LHCN-M2 (cell line): ENCODE results near the gene ZFAND3. TPM values are rescaled to one million over a fixed set of nuclear protein-coding genes. Genes with fewer than 3 reads are reported as not detected.
A peak's percentile ranks its signal among the peaks of the same experiment; 100 is the strongest.
"Not testable (repeated sequence)": the region's sequence is repeated elsewhere in the genome, so short reads cannot be mapped to it uniquely, and the experiment has no call there.

Source experiments
- DNase-seq: peaks from one replicate; pipeline ENCODE4 v3.0.0-alpha.2; 2012; ENCODE audit warnings: low read depth
- total RNA-seq: library from RNA; depleted of rRNA; stranded (reverse); fragments of >200 nt; gene quantifications from 2 replicates; pipeline ENCODE4 v1.2.3, GENCODE V29; 2014

Gene ZFAND3
- total RNA-seq, 1 experiment from 2014 or later: 19.9 TPM

- peak; percentile 62 for DNase-seq
Observed at GRCh38 chr6:37971711-37972390, 152.3 kb downstream of the ZFAND3 start.

DNA sequence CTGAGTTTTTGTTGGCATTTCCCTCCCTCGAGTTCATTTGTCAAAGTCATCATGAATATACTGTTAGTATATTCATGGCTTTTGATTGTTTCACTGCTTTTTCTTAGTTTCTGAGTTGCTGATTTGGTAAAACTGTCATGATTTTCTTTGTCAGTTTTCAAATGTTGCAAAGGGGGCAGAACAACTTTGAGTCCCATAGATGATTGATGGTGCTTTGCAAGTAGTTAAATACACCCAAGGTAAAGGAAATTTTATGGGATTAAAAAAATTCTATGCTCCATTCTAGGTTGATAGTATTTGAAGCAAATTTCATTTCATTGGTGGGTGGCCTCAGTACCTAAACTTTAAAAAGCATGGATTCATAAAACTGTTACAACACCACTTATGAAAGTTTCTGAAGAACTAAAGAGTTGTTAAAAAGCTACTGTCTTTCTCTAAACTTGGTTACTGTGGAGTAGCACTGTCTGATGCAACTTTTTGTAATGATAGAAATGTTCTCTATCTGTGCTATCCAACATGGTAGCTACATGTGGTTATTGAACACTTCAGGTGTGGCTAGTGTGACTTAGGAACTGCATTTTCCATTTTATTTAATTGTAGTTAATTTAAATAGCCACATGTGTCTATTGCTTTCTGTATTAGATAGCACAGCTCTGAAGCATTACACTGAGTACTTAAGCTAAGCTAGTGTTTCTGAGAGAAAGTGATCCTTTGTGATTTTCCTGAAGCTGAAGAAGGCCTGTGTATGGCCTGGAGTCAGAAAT, 153.6 kb downstream of the ZFAND3 start:
- no peak for DNase-seq

- DNase-seq: no peak
Observed at GRCh38 chr6:37974381-37974780, 154.9 kb downstream of the ZFAND3 start.

DNA sequence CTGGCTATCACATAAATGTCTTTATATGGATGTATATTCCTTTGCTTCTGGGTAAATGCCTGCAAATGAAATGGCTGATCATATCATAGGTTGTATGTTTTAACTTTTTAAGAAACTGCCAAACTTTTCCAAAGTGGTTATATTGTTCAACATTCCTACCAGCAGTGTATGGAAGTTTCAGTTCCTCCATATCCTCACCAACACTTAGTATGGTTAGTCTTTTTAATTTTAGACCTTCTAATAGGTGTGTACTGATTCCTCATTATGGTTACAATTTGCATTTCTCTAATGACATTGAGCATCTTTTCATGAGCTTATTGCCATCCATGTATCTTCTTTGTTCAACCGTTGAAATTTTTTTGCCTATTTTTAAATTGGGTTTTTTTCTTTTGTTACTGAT, 155.4 kb downstream of the ZFAND3 start:
- no peak for DNase-seq

- no peak for DNase-seq
Observed at GRCh38 chr6:37977715-37978114, 158.2 kb downstream of the ZFAND3 start.

DNA sequence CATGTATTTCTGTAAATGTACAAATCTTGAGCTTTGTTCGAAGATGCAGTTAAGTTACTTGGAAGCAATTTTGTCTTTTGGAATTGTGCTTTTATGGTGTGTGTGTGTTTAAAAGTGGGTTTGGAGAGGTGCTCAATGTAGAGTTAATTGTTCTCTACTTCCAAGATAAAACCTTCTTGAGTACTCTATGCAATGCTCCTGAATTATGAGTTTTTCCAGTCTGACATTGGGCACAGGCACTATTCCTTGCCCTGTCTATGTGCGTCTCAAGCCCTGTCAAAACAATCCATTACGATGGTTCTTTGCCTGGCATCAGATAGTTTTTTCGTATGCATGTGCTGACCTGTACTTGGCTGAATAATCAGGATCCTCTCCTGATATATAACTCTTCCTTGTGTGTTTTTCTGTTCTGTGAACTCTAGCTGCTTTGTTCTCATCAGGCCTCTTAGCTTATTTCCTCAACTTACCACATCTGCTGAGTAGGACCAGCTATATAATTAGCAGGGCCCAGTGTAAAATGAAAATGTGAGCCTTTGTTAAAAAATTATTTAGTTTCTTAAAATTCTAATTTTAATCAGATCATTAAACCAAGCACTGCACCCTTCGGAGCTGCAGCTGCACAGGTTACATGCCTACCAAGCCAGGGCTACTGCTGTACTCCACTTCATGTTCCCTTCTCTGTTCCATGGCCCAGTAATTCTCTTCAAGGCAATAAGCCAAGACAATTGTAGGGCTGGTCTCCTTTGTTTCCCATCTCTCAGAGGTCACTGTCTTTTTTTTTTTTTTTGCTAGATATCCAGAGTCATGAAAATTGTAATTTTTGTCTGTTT, 160.1 kb downstream of the ZFAND3 start:
- no peak for DNase-seq

- DNase-seq: no peak
Observed at GRCh38 chr6:37980222-37980595, 160.7 kb downstream of the ZFAND3 start.

GRCh38 chr6:37981626-37982025, 162.1 kb downstream of the ZFAND3 start:
- DNase-seq: no peak

DNA sequence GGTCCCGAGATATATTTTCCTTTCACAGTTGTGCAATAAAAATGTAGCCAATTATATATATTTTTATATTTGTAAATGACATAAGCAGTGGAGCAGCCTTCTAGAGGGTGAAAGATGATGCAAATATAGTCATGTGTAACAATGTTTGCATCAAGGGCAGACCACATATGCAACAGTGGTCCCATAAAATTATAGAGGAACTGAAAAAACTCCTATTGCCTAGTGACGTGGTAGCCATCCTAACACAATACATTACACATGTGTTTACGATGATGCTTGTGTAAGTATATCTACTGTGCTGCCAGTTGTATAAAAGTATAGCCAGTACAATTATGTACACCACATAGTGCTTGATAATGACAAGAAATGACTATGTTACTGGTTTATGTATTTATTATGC, 162.8 kb downstream of the ZFAND3 start:
- no peak for DNase-seq

DNA sequence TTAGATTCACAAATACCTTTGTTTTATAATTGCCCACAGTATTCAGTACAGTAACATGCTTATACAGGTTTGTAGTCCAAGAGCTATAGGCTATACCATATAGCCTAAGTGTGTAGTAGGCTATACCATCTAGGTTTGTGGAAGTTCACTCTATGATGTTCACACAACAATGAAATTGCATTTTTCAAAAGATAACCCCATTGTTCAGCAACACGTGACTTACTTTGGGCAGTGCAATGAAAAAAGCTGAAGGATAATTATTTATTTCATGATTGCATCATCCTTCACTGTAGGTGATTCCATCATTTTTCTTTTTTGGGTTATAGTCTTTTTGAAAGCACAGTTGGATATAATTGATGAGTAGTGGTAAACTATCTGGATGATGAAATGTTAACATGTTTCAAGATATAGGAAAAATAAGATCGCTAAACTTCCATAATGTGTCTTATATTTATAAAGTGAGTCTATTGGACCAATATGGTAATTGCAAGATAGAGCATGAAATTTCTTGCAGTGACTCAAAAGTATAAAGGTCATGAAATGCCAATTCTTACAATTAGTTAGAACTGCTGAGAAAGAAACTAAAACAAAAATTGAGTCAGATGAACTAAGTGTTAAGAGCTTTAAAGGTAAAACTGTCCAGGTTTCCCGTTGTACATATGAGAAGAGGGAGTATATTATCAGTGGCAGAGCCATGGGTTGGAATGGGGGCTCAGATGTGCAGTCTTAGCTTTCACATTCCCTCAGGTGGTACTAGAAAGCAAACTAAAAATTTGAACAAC, 164.4 kb downstream of the ZFAND3 start:
- no peak for DNase-seq

- DNase-seq: no peak
Observed at GRCh38 chr6:37984578-37984977, 165.1 kb downstream of the ZFAND3 start.

DNA sequence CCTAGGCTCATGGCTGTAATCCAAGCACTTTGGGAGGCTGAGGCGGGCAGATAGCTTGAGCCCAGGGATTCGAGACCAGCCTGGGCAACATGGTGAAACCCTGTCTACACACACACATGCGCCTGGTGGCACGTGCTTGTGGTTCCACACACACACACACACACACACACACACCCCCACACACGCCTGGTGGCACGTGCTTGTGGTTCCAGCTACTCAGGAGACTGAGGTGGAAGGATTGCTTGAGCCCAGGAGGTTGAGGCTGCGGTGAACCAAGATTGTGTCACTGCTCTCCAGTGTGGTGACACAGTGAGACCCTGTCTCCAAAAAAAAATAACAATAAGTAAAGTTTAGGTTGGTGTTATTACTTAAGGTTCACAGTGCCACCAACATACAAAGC, 165.8 kb downstream of the ZFAND3 start:
- DNase-seq: no peak

- peak; percentile 73 for DNase-seq
Observed at GRCh38 chr6:37987018-37987417, 167.5 kb downstream of the ZFAND3 start.

DNA sequence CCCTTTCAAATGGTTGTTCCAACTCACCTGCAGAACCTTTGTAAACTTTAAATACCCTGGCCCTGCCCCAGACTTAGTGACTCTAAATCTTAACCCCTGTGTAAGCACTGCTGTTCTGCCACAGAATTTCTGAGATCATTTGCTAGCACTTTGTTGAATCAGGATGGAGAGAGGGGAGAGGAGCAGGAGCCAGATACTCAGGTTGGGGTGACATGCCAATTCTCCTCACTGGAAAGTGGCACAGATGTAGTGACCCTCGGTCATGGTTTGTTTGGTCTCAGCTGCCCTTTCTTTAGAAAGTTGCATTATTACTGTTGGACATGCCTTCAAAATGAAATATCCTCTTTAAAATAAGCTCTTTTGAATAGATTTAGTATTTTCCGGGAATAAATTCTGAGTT, 168.0 kb downstream of the ZFAND3 start:
- DNase-seq: no peak

DNA sequence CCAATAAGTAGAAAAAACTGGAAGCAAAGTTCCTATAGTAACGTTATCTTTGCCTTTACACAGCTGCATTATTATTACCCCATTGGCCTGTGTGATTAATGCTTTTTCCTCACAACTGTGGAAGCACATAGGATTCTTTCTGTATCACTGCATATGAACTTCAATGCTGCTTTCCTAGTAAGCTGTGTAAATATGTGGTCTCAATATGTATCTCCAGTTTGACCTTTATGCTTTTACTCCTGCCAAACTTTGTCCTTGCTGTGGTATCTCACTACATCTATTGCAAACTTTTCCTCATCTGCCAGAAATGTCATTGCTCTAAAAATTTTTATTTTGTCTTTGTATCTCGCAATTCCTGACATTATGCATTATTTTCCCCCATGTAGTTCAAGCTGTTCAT, 168.6 kb downstream of the ZFAND3 start:
- no peak for DNase-seq

DNA sequence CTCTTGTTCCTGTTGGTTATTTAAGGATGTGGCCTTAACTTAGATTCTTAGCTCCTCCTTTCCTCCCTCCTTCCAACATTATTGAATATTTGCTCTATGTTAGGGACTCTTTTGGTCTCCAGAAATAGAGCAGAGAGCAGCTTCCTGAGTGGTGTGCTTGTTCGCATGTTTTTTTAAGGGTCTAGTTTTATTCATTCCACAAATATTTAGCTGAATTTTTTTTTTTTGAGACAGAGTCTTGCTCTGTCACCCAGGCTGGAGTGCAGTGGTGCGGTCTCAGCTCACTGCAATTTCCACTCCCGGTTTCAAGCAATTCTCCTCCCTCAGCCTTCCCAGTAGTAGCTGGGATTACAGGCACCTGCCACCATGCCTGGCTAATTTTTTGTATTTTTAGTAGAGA, 169.2 kb downstream of the ZFAND3 start:
- peak; percentile 29 for DNase-seq

DNA sequence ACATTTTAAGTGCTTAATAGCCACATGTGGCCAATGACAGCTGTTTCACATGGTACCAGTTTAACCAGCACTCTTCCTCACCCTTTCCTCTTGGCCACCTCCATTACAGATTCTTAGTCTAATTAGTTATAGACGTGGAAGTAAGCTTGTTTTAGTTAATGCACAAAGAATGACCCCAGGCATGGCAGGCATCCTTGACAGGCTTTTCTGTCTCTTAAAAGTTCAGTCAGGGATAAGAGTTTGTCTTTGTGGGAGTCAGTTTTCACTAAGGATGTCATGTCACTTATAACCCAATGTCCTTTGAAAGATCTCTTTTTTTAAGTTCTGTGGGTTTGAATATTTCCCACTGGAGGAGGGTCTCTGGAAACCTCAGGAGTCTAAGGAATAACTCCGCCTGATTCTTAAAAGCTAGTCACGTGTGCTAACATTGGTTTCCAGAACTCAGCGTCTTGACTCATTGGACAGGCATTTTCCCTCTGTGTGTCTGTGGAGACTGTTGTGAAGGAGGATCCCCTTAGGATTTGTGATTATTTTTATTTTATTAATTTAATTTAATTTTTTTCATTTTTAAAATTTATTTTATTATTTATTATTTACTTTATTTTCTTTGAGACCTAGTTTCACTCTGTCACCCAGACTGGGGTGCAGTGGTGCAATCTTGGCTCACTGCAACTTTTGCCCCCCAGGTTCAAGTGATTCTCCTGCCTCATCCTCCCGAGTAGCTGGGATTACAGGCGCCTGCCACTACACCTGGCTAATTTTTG, 171.4 kb downstream of the ZFAND3 start:
- peak; percentile 88 for DNase-seq

DNA sequence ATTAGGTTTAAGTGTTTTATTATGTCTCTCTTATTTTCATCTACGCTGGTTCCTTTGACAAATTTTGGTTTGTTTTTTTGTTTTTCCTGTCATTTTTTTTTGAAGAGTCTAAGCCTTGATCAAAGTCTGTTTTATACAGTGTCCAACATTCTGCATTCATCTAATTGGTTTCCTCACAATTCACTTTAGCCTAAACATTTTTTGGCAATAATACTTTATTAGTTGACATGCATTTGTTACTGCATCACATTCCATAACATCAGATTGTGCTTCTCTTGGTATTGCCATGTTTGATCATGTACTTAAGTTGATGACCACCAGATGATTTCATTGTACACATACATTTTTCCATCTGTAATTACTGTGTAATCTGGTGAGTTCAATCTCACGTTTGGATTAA, 173.2 kb downstream of the ZFAND3 start:
- no peak for DNase-seq

DNA sequence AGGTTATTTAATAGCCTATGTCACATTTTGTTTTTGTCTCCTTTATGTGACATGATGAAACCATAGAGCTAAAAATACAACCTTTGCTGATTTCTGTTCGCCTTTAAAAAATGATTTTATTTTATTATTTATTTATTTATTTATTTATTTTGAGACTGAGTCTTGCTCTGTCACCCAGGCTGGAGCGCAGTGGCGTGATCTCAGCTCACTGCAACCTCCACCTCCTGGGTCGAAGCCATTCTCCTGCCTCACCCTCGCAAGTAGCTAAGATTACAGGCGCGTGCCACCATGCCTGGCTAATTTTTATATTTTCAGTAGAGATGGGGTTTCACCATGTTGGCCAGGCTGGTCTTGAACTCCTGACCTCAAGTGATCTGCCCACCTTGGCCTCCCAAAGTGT, 173.7 kb downstream of the ZFAND3 start:
- not testable (repeated sequence) for DNase-seq

DNA sequence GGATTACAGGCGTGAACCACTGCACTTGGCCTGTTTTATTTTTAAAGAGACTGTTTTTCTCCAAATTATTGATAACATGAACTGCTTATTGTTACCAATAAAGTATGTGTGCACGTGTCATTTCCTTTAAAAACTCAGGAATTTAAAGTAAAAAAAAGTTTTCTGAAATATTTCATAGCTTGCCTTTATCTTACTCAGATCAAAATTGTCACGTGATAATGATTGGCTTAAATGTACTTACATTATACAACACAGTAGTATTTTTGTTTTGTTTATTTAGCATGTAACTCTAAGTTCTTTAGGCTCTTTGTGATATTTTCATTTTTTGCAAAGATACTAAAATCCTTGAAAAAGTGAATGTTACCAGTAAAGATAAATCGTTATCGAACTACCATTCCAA, 174.1 kb downstream of the ZFAND3 start:
- no peak for DNase-seq

DNA sequence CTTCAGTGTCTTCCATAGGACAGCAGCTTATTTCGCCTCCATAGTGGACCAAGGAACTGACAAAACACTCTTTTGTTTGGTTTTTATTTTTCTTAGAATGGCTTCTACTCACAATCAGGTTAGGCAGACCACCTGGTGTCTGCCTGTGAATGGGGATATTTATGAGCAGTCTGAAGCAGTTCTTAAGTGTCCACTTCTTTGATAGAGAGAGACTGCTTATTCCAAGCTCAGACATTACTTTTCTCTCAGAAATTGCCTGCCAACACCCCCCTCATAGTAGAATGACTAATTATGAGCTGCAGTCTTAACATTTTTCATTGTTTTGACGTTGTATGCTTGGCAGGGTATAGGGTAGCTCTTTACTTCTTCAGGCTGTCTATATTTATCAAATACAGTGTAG, 174.7 kb downstream of the ZFAND3 start:
- DNase-seq: peak; percentile 39
